AG10803 (cell line): ENCODE measurements around the gene GPX8.

ENCODE experiments used
- DNase-seq: peaks from one replicate; pipeline ENCODE4 v3.0.0; 2010; ENCODE audit warnings: low read depth
- H3K4me3 ChIP-seq: 2 replicates; pipeline ENCODE4 v1.5.1; 2011; ENCODE audit warnings: mild to moderate bottlenecking, low read length, control low read depth
- TF ChIP-seq, protein P1 (sequence below): conservative IDR thresholded peaks from 2 replicates; pipeline ENCODE4 v1.5.1; 2011; ENCODE audit warnings: mild to moderate bottlenecking, low read length, control low read depth, inconsistent platforms

The GPX8 gene

DNA sequence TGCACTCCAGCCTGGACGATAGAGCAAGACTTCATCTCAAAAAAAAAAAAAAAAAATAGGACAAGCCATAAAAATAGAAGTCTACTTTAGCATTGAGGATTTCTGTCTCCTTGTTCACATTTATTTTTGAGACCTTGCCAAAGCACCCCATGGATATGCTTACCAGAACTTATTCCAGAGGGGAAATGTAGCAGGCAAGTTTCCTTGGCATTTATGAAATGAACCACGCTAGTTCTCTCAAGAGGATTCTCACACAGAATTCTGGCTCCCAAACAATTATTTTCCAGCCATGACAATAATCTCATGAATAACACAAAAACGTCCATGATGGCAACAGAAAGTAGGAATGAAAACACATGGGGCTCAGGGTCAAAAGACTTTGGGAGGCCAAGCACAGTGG is 23.4 kb upstream of the GPX8 start:
- no peak for DNase-seq
- TF ChIP-seq, protein P1, sequence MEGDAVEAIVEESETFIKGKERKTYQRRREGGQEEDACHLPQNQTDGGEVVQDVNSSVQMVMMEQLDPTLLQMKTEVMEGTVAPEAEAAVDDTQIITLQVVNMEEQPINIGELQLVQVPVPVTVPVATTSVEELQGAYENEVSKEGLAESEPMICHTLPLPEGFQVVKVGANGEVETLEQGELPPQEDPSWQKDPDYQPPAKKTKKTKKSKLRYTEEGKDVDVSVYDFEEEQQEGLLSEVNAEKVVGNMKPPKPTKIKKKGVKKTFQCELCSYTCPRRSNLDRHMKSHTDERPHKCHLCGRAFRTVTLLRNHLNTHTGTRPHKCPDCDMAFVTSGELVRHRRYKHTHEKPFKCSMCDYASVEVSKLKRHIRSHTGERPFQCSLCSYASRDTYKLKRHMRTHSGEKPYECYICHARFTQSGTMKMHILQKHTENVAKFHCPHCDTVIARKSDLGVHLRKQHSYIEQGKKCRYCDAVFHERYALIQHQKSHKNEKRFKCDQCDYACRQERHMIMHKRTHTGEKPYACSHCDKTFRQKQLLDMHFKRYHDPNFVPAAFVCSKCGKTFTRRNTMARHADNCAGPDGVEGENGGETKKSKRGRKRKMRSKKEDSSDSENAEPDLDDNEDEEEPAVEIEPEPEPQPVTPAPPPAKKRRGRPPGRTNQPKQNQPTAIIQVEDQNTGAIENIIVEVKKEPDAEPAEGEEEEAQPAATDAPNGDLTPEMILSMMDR = no peak
- H3K4me3 ChIP-seq = no peak overlapping the region

DNA sequence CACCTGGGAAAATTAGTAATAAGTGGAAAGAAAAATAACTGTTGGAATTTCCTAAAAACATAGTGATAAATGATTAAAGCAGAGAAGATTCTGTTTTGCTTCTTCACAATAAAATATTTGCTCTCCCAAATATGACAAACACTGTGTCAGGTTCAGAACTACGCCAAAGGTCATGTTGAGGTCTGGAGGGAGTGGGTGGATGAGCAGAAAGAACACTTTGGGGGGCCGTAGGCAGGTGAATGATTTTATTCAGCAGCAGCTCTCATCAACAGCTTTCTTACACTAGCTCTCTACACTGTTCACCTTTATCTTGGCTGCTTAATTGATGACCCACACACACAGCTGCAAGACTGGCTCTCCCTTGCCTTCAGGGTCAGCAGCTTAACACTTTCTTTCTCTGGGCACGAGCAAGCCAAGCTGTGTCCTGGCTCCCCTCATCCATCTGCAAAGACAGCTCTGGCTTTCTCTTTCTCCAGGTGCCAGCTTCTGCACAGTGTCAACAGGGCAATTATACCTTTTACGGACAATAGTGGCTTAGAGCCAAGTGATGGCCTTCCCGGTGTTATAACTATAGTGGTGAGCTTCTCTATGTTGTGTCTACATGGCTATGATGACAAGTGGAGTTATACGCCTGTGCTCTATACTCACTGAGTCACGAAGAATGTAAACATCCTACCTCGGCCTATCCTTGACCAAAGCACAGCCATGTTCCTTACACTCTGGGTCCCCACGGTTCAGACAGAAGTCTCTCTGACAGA is 18.9 kb upstream of the GPX8 start:
- no peak for DNase-seq
- H3K4me3 ChIP-seq = no peak overlapping the region
- TF ChIP-seq, protein P1 = no peak

DNA sequence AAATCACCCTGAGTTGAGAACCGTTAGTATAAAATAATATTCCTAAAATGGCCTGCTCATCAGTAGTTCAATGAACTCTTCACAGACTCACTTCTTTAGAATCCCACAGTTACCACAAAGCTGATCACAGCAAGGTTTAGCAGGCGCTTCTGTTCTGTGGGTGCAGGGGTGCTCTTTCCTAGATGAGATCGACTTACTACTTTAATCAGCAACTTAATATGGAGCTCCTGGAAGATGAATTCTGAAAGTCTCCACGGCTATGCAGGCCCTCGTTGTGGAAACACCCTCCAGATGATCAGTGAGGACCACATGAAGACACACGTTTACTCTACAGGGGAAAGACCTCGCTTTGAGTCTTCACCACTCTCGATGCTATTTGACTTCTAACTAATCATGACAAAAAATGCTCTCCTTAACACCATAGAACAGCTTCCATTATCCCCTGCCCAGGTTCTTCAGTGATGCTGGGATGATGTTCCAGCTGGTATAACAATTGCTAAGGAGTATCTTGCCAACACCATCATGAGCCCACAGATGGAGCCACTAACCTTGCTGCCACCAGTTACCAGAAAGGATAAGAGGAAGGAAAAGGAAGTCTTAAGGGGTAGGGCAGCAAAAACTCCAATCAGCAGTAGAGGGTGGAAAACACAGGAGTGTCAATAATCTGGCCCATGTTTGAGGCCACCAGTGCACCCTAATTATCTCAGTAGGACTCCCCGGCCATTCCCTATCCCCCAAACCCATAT is 17.9 kb upstream of the GPX8 start:
- DNase-seq = no peak
- H3K4me3 ChIP-seq = no peak overlapping the region
- TF ChIP-seq, protein P1 = no peak

DNA sequence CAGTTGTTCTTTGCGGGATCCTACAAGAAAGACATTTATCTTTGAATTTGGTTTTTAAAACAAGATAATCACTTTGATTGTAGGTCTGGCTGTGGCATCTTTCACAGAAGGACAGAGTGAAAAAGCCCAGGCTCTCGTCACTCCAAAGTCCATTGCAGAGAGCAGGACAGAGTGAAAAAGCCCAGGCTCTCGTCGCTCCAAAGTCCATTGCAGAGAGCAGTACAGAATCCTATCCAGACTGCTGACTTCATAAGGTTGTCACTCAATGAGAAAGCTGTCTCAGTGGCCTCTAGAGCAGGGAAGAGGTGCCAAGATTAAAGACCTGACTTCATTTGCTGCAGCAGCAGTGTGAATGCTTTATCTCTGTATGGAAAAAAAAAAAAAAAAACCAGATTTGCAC is 16.3 kb upstream of the GPX8 start:
- TF ChIP-seq, protein P1 = no peak
- no peak for DNase-seq

DNA sequence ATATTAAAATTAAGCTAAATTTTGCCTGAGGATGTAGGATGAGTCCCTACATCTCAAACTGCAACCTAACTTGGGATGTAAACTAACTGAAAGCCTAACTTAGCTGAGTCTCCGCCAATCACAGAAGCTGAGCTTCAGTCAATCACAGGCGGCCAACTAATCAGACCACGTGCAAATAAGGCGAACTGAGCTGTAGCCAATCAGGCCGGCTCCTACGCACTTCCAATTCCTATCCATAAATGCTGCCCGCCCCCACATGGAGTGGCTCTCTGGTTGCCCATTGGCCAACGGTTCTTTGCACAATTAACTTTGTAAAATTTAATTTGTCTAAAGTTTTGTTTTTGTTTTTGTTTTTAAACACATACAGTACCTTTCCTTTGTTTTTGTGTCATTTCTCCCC is 13.9 kb upstream of the GPX8 start:
- TF ChIP-seq, protein P1 = no peak
- H3K4me3 ChIP-seq = no peak overlapping the region
- no peak for DNase-seq

More for the DNA sequence above, 16.3 kb upstream of the GPX8 start:
- no peak overlapping the region for H3K4me3 ChIP-seq

DNA sequence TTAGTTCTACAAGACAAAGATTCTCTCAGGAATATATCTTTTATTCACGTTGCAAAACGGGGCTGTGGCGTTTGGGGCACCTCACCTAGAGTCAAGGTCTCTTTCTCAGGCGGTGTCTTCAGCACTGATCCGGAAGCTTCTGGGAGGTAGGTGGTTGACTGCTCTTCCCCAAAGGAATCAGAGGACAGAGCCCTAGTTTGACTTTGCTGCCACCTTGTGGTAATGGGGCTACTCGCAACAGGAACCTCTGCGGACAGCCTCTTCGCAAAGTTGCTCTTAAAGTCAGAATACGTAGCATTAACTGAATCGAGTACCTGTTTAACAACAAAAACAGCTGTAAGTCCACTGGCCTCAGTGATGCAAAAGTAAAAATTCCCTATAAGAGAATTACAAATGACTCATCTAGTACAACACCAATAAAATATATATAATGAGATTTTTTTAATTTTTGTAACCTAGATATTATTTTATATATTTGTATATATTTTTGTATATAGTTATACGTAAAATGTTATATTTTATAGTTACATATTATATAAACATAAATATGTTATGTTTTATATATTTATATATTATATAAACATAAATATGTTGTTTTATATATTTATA is 13.3 kb upstream of the GPX8 start:
- TF ChIP-seq, protein P1 = peak; percentile 99
- peak; percentile 76 for DNase-seq
- no peak overlapping the region for H3K4me3 ChIP-seq
